Measurements from ENCODE around the gene BCAM.
"Not testable (repeated sequence)": the region's sequence is repeated elsewhere in the genome, so short reads cannot be mapped to it uniquely, and the experiment has no call there.

The BCAM gene

GRCh38 chr19:44808463-44809371 lies at the start of gene BCAM:
TSS of gene BCAM (plus strand) at chr19:44809103. CDS start at chr19:44809125, 22 bp downstream.
- DNase-seq (ENCODE audit: low read depth): no peak

- DNase-seq (ENCODE audit: low read depth): no peak
These were observed 46.9 kb upstream of the BCAM start for GRCh38 chr19:44762038-44762437.

GRCh38 chr19:44765033-44765948 lies 43.6 kb upstream of the BCAM start:
- DNase-seq (ENCODE audit: low read depth): no peak

GRCh38 chr19:44765949-44766335 lies 43.0 kb upstream of the BCAM start:
- no peak for DNase-seq (ENCODE audit: low read depth)

- DNase-seq (ENCODE audit: low read depth): no peak
These were observed 41.4 kb upstream of the BCAM start for GRCh38 chr19:44767295-44768180.

GRCh38 chr19:44770550-44771257 lies 38.2 kb upstream of the BCAM start:
- peak; percentile 94 for DNase-seq (ENCODE audit: low read depth)

GRCh38 chr19:44772144-44772543 lies 36.8 kb upstream of the BCAM start:
- not testable (repeated sequence) for DNase-seq (ENCODE audit: low read depth)

GRCh38 chr19:44772959-44773358 lies 35.9 kb upstream of the BCAM start:
- DNase-seq (ENCODE audit: low read depth): no peak

GRCh38 chr19:44775676-44776240 lies 33.1 kb upstream of the BCAM start:
- DNase-seq (ENCODE audit: low read depth): no peak

- no peak for DNase-seq (ENCODE audit: low read depth)
These were observed 32.4 kb upstream of the BCAM start for GRCh38 chr19:44776402-44777096.

- no peak for DNase-seq (ENCODE audit: low read depth)
These were observed 31.1 kb upstream of the BCAM start, which contains the start of gene CBLC for GRCh38 chr19:44777715-44778347. TSS of gene CBLC (plus strand) at chr19:44777890. CDS start at chr19:44777932, 42 bp downstream.

- DNase-seq (ENCODE audit: low read depth): no peak
These were observed 29.8 kb upstream of the BCAM start for GRCh38 chr19:44779150-44779549.

GRCh38 chr19:44781694-44782093 lies 27.2 kb upstream of the BCAM start:
- DNase-seq (ENCODE audit: low read depth): not testable (repeated sequence)

- DNase-seq (ENCODE audit: low read depth): no peak
These were observed 26.2 kb upstream of the BCAM start for GRCh38 chr19:44782729-44783128.

GRCh38 chr19:44783545-44783944 lies 25.4 kb upstream of the BCAM start:
- no peak for DNase-seq (ENCODE audit: low read depth)

GRCh38 chr19:44785271-44785670 lies 23.6 kb upstream of the BCAM start:
- no peak for DNase-seq (ENCODE audit: low read depth)

- no peak for DNase-seq (ENCODE audit: low read depth)
These were observed 22.9 kb upstream of the BCAM start for GRCh38 chr19:44785993-44786392.

- DNase-seq (ENCODE audit: low read depth): no peak
These were observed 19.9 kb upstream of the BCAM start for GRCh38 chr19:44788971-44789370.

- no peak for DNase-seq (ENCODE audit: low read depth)
These were observed 18.9 kb upstream of the BCAM start for GRCh38 chr19:44789943-44790483.

All from activated T-helper 1 cell treated with Interleukin-2 at 50 U/mL for 16 hours (primary cell).